Putamen (tissue), 1 donor: ENCODE measurements around the gene DDOST.
A peak's percentile ranks its signal among the peaks of the same experiment; 100 is the strongest.

Experiments used
- DNase-seq: peaks from one replicate; pipeline ENCODE4 v3.0.0-alpha.2; 2016; ENCODE audit warnings: low spot score

Gene DDOST

GRCh38 chr1:20661207-20662109, at the start of gene DDOST:
TSS of gene DDOST (minus strand) at chr1:20661369. CDS start at chr1:20661350, 19 bp downstream.
- peak; percentile 98 for DNase-seq

- DNase-seq: no peak
Measured at GRCh38 chr1:20710469-20711284, 49.5 kb upstream of the DDOST start.

- no peak for DNase-seq
Measured at GRCh38 chr1:20709868-20710267, 48.7 kb upstream of the DDOST start.

- no peak for DNase-seq
Measured at GRCh38 chr1:20708891-20709290, 47.7 kb upstream of the DDOST start.

DNA sequence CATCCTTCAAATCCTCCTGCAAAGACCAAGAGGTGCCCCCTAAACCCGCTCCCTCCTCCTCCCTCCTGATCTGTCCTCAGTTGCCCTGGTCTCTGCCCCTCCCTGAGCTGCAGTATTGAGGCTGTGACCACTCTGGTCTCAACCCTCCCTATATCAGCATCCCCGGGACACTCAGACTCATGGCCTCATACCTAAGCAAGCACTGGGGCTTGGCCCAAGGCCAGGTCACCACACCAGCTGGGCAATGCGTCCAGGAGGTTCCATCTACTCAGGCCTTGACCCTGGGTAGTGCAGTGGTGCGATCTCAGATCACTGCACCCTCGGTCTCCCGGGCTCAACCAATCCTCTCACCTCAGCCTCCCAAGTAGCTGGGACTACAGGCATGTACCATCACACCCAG, 46.9 kb upstream of the DDOST start:
- no peak for DNase-seq

GRCh38 chr1:20706841-20707240, 45.7 kb upstream of the DDOST start:
- no peak for DNase-seq

DNA sequence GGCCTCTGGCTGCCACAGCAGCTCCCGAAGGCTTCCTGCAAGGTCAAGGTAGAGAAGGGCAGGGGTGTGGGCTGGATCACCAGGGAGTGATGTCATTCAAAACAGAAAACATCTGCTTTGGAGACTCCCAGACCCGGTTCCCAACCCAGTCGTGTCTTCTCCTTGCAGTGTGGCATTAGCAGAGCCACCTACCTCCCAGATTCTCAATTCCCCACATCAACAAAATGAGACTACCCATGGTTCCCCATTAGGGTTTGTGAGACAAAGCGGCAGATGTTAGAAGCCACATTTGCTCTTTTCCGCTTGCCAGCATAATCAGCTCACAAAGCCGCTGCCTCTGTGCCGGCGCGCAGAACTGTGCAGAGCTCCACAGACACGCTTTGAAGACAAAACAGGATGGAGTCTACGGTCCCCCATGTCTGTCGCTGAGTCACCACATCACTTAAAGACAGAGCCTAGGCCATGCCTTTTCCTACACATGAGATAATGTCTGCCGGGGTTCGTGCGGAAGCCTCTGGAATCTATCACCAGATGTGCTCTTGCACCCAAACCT, 44.1 kb upstream of the DDOST start:
- no peak for DNase-seq

- no peak for DNase-seq
Measured at GRCh38 chr1:20704390-20705202, 43.4 kb upstream of the DDOST start.

- DNase-seq: no peak
Measured at GRCh38 chr1:20703124-20703756, 42.1 kb upstream of the DDOST start.

DNA sequence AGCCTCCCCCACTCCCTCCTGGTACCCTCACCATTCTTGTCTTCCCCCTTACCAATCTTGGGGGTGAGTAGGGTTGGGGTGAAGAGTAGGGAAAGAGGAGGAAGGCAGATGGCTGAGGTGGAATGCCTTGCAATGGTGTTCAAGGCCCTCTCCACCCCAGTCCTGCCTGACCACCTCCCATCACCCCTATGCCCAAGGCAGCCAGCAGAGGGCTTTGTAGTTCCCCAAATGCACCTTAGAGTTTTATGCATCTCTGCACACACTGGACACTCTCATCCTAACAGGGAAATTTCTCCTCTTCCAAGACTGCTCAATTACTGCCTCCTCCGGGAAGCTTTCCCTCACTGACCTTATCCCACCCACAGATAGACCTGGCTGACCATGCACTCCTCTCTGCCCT, 41.2 kb upstream of the DDOST start:
- DNase-seq: no peak

DNA sequence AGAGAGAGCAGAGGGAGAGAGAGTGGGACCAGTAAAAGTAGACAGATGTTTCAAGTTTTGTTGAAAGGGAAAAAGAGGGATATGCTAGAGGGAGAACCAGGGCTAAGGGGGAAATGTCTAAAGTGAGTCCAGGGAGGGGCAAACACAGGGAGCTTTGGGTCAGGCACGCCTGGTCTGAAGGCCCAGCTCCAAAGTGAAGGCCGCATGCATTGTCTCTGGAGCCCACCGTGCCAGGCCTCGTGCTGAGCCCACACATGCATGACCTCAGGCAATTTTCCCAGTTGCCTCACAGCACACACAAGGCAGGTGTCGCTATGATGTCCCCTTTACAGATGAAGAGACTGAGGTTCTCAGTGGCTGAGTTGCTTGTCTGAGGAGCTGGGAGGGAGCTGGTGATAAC, 40.7 kb upstream of the DDOST start:
- DNase-seq: no peak

DNA sequence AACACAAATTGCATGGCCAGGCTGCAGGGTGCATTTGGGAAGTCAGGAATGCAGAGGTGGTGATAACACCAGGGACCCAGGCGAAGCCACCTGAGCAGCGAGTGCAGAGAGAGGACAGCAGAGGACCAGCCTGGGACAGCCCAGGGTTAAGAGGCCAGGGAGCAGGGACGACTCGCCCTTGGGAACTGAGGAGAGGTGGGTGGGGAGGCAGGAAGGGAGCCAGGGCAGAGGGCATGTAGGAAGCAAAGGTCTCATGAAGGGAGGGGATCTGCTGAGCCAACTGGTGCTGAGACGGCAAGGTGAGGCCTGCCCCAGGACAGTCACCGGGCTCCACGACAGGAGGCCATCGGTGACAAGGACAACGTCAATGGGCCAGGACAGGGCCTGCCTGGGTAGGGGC, 40.3 kb upstream of the DDOST start:
- no peak for DNase-seq

DNA sequence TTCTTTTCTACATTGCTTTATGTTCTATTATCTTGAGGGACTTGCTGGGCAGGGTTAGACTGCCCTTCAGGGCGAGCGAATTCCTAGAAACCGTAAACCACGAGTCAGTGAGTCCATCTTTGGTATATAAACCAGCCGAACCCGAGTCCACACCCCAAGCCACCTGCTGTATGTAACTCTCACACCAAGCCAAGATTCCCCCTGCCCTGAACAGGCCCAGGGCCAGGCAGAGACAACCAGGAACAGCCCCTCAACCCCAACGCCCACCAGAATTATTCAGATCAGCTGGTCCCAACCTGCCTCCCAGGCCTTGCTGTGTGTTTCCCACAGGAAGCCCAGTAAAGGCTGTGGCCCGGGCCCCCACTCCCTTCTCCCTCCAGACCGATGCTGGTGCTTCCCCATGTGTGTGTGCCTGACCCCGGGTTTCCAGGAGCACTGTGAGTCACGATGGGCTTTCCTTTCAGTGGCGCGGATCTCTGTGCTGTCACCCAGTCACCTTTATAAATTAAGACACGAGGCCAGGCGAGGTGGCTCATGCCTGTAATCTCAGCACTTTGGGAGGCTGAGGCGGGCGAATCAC, 39.6 kb upstream of the DDOST start:
- no peak for DNase-seq

DNA sequence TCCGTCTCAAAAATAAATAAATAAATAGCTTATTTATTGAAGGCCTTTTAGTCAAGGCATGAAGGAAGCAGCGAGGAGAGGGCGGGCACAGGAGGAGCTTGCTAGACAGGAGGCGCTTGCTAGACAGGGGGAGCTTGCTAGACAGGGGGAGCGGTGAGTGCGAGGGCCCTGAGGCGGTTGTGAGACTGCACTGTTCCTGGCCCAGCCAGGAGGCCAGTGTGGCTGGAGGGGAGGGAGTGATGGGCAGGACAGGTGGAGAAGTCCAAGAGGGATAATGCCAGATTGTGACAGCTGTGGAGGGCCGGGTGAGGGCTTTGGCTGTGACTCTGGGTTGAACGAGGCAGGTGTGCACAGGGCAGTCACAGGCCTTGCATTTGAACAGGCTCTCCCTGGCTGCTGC, 38.4 kb upstream of the DDOST start:
- no peak for DNase-seq

DNA sequence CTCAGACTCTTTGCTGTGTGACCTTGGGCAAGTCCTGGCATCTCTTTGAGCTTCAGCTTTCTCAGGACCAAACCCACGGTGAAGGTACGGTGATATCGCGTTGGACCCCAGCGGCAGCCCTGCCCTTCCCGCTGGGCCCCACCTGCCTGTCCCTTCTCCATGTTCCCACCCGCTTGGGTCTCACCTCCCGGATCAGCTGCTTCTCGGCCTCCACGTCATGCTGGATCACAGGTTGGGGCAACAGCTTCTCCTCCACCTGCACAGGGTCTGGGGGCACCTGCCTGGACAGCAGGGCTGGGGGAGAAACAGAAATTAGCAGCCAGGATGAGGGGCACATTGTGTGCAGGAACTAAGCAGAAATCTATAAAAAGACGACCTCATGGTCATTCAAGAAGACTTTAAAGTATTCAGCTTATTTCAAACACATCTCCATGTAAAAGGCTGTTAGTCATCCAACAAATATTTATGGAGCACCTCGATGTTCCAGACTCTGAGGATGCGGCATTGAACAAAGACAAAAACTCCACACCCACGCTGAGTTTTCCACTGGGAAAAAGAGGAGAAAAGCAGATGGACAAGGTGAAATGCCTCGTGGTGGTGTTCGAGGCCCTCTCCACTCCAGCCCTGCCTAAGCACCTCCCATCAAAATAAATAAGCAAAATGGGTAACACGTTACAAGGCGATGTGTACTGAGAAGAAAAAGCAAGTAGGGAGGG, 37.2 kb upstream of the DDOST start:
- DNase-seq: no peak

- DNase-seq: no peak
Measured at GRCh38 chr1:20697563-20697962, 36.4 kb upstream of the DDOST start.

DNA sequence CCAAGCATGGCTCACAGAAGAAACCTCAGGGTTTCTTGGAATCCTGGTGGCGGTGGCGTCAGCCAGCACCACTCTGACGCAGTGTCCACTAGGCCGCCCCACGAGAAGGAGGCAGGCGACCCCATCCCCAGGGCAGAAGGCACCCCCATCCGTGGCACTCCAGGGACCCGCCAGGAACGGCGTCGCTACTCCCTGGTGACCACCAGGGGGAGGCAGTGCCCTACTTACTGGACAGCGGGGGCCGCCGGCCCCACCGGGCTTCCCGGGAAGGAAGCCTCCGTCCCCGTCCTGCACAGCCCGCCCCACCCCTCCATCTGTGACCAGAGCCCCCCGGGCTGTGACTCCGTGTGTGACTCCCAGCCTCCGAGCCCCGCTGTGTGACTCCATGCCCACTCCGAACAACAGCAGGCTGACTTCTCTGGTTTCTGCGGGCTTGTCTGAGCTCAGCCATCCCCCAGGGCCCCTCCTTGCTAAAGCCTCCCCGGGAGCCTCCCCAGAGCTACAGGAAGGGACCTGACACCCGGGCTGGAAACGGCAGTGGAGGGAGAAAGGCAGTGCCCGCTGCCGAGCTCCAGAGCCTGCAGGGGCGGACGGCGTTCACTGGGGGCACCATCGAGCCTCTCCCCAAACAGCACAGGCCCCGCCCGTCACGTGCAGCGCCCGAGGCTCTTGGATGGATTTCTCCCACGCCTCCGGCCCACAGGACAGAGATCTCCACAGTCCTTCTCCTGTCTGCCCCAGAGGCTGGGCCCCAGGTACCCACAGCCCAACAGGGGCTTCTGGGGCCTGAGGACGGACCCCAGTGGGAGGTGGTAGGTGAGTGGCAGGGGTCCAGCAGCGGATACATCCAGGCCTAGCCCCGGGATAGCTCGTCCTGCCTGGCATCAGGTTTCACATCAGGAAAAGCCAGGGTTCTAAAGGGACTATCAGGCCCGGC, 35.5 kb upstream of the DDOST start:
- peak; percentile 73 for DNase-seq

DNA sequence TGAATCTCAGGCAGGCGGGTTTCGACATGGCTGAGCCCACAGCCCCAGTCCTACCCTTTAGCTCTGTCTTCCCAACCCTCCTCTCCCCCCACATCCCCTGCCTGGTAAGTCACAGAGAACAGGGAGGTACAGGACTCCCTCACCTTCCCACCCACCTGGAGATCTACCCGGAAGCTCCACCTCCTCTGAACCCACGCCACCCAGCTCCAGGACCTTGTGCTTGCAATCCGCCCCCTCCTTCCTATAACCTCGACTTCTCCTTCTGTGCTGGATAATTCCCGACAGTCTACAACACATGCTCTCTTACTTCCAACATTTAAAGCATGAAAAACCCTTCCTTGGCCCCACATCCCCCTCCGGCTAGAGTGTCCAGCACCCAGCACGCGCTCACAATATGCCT, 34.3 kb upstream of the DDOST start:
- no peak for DNase-seq

- no peak for DNase-seq
Measured at GRCh38 chr1:20693623-20694022, 32.5 kb upstream of the DDOST start.
